GM19455 (cell line): ENCODE data around the gene FBXO9.

Experiments used
- ATAC-seq: cut with Tn5 transposase; IDR thresholded peaks from one replicate; pipeline ENCODE4 v1.9.1; 2021; ENCODE audit not compliant: unreplicated experiment

FBXO9 gene

GRCh38 chr6:53130569-53131290 is 65.5 kb downstream of the FBXO9 start:
- ATAC-seq: no peak

GRCh38 chr6:53133961-53134360 is 68.8 kb downstream of the FBXO9 start:
- no peak for ATAC-seq

- ATAC-seq: no peak
Observed at GRCh38 chr6:53134601-53135235, 69.5 kb downstream of the FBXO9 start.

GRCh38 chr6:53136000-53136609 is 70.9 kb downstream of the FBXO9 start:
- ATAC-seq: no peak

GRCh38 chr6:53139841-53140413 is 74.7 kb downstream of the FBXO9 start:
- ATAC-seq: no peak

- ATAC-seq: no peak
Observed at GRCh38 chr6:53142810-53143209, 77.6 kb downstream of the FBXO9 start.

- no peak for ATAC-seq
Observed at GRCh38 chr6:53143710-53144109, 78.5 kb downstream of the FBXO9 start.

GRCh38 chr6:53144802-53145201 is 79.6 kb downstream of the FBXO9 start:
- ATAC-seq: no peak

GRCh38 chr6:53148684-53149083 is 83.5 kb downstream of the FBXO9 start, which contains the start of gene GCM1:
Gene GCM1 (minus strand): TSS chr6:53148841. CDS start chr6:53145632, 3,209 bp downstream.
- no peak for ATAC-seq
